COLO668 (cell line): ENCODE results near the gene UBE2K.
"Not testable (repeated sequence)": the region's sequence is repeated elsewhere in the genome, so short reads cannot be mapped to it uniquely, and the experiment has no call there.

Experiments
- DNase-seq: peaks from one replicate; lab custom pipeline; 2025; ENCODE audit not compliant: unreplicated experiment; lab: John Stamatoyannopoulos, UW

Gene UBE2K

DNA sequence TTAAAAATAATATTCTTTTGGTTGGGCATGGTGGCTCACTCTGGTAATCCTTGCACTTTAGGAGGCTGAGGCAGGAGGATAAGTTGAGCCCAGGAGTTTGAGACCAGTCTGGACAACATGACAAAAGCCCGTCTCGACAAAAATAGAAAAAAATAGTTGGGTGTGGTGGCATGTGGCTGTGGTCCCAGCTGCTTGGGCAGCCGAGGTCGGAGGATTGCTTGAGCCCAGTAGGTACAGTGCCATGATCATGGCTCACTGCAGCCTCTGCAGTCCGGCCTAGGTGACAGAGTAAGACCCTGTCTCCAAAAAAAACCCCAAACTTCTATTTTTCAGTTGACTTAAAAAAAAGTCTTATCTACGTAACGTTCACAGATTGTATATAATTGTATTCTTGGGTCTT, 23.9 kb downstream of the UBE2K start:
- DNase-seq: no peak

DNA sequence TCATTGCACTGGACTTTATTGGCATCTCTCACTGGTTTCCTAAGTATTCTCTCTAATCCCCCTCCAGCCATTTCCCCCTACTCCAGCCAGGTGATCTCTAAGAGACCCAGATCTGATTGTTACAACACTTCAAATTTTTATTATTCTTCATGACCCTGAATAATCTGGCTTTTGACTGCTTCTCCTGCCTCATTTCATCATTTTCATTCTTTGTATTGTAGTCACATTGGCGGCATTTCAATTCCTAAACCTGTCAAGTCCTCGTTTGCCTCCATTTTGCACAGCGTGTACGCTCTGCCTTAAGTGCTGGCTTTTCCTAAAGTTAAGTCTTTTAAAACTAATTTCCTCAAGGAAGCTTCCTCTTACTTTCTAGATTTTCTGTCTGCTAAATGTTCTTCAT, 31.6 kb downstream of the UBE2K start:
- no peak for DNase-seq

DNA sequence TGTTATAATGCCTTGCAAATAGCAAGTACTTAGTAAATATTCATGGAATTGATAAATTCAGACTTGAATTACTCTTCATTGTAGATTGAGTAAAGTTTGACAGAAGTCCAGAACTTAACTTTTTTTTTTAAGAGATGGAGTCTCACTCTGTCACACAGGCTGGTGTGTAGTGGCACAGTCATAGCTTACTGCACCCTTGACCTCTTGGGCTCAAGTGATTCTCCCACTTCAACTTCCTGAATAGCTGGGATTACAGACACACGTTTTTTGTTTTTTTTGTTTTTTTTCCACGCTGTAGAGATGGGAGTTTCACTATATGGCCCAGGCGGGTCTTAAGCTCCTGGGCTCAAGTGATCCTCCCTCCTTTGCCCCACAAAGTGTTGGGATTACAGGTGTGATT, 32.1 kb downstream of the UBE2K start:
- no peak for DNase-seq

DNA sequence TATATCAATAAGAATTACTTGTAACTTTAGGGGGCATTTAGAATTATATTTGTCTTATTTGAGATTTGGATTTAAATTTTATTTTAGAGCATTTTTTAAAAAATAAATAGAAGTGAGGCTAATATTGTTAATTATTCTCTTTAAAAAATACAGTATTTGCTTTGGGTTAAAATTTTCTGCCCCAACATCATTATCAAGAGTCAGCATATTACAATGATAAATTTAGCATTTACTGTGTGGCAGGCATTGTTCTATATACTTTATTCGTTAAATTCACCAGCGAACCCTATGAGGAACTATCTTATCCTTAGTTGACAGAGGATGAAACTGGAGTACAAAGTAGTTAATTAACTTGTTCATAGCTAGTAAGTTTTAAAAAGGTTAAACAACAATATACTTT, 34.0 kb downstream of the UBE2K start:
- no peak for DNase-seq

DNA sequence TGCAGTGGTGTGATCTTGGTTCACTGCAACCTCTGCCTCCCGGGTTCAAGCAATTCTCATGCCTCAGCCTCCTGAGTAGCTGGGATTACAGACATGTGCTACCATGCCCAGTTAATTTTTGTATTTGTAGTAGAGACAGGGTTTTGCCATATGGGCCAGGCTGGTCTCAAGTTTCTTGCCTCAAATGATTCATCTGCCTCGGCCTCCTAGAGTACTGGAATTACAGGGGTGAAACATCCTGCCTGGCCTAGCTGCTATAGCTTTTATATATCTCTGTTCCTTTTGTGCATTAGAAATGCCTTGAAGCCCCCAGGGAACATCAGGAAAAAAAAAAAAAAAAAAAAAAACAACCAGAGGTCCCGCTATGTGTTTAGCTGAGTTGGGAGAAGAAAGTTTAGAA, 34.8 kb downstream of the UBE2K start:
- no peak for DNase-seq

DNA sequence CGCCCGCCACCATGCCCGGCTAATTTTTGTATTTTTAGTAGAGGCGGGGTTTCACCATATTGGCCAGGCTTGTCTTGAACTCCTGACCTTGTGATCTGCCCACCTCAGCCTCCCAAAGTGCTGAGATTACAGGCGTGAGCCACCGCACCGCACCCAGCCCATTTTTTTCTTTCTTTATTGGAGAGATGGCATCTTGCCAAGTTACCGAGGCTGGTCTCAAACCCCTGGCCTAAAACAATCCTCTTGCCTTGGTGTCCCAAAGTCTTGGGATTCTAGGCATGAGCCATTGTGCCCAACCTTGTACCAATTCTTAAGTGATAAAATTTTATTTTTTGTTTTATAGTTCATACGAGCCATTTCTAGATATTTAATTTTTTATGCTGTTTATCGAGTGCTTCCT, 41.7 kb downstream of the UBE2K start:
- DNase-seq: not testable (repeated sequence)

DNA sequence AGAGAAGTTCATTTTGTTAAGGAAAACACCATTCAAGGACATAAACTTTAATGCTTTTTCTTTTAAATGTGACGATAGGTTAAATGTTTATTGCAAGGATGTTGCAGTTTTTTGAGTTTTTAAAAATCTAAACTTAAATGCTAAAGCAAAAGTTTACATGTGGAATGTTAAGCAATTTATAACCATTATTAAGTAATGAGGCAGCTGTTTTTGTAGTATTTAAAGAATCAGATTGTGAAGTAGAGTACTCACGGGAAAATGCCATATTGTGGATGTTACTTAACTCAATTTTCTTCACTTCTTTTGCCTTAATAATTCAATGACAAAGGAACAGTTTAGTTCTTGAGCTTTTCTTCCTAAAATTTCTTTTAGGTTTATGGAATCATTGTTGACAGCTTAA, 43.5 kb downstream of the UBE2K start:
- DNase-seq: no peak

DNA sequence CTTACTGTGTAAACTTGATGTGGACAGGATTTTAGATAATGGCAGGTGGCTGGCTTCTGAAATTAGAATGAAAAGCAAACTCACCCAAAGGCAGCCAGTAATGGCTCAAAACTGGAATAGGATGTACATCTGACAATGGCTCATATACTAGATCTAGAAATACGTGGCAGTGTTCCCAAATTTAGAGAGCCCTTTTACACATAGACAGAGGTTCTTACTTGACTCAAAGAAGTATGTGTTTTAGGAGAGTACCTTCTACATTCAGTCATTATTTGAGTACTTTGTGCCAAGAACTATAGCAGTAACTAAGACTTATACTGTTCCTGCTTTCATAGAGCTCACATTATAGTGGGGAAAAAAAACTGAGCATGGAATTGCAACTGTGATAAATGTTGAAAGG, 48.0 kb downstream of the UBE2K start:
- no peak for DNase-seq

DNA sequence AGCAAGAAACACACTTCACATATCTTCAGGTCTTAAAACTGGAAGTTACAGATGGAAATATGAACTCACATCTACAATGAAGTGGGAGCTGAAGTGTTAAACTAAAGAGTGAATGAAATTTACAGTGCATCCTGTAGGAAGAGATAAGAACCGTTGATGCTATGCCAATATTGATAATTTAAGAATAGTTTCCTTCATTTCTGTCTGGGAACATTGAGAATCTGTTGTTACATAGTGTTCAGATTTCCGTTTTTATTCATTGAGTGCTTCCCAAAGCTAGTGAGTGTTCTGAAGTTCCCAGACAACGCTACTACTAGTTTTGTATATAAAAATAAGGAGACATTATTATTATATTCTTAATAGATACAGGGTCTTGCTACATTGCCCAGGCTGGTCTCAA, 52.3 kb downstream of the UBE2K start:
- no peak for DNase-seq

DNA sequence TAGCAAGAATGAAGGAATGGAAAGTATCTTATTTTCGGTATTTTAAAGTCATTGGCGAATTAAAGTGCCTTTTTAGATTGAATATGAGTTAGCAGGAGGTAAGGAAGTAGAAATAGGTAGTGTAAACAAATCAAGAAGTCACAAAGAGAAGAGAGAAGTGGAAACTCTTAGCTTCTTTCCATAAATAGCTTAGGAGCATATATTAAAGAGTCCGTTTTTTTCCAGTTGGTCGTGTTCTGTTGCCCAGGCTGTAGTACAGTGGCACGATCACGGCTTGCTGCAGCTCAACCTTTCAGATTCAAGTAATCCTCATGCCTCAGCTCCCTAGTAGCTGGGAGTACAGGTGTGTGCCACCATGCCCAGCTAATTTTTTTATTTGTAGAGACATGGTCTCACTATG, 56.4 kb downstream of the UBE2K start:
- no peak for DNase-seq

DNA sequence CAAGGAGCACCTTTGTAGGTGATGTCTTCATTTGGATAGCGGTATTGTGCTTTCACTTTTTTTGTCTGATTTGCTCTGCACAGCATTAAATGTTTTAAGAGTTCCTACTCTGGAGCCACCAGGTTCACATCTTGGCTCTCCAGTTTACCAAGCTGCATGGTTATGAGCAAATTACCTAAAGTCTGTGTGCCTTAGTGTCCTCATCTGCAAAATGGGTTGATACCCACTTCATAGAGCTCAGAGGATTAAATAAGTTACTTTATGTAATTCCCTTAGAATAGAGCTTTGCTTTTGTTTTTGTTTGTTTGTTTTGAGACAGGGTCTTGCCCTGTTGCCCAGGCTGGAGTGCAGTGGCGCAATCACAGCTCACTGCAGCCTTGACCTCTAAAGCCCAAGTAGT, 58.2 kb downstream of the UBE2K start:
- DNase-seq: no peak

DNA sequence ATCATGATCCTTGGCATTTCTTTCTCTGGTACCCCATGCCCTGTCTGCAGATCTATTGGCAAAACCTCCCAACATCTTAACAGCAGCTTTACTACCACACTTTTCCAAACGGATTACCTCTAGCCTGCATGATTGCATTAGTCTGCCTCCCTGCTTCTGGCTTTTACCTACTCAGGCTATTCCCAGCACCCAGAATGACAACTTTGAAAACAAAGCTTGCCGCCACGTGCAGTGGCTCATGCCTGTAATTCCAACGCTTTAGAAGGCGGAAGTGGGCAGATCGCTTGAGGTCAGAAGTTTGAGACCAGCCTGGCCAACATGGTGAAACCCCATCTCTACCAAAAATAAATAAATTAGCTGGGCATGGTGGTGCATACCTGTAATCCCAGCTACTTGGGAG, 60.2 kb downstream of the UBE2K start:
- no peak for DNase-seq

DNA sequence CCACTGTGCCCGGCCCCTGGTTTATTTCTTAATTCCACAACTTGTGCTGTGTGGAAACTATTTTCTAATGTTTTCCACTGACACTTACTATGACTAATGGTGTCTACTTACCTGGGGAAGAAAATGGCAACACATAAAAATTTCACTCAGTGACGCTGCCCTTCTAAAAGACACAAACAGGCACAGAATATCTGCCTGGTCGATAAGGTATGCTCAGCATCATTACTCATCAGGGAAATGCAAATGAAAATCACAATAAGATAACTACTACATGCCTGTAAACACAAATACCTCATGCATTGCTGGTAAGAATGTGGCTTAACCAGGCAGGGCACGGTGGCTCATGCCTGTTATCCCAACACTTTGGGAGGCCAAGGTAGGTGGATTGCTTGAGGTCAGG, 61.6 kb downstream of the UBE2K start:
- no peak for DNase-seq

DNA sequence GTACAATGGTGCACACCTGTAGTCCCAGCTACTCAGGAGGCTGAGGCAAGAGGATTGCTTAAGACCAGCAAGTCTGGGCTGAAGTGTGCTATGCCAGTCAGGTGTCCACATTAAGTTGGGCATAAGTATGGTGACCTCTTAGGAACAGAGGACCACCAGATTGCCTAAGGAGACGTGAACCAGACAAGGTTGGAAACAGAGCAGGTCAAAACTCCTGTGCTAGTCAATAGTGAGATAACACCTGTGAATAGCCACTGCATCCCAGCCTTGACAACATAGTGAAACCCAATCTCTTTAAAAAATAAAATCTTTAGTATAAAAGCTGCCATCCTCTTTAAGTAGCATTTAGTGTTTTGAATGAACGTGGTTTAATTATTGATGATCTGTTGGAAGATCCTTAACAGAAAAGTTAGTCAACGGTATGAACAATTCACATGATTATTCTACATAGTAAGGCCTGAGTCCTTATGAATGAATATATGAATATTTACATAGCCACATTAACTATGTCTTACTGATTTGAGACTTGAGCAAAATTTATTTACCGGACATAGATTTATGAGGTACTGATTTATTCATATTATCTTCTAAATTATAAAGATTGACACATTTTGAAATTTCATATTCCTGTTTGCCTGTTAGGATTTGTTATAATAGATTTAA, 63.2 kb downstream of the UBE2K start:
- no peak for DNase-seq

DNA sequence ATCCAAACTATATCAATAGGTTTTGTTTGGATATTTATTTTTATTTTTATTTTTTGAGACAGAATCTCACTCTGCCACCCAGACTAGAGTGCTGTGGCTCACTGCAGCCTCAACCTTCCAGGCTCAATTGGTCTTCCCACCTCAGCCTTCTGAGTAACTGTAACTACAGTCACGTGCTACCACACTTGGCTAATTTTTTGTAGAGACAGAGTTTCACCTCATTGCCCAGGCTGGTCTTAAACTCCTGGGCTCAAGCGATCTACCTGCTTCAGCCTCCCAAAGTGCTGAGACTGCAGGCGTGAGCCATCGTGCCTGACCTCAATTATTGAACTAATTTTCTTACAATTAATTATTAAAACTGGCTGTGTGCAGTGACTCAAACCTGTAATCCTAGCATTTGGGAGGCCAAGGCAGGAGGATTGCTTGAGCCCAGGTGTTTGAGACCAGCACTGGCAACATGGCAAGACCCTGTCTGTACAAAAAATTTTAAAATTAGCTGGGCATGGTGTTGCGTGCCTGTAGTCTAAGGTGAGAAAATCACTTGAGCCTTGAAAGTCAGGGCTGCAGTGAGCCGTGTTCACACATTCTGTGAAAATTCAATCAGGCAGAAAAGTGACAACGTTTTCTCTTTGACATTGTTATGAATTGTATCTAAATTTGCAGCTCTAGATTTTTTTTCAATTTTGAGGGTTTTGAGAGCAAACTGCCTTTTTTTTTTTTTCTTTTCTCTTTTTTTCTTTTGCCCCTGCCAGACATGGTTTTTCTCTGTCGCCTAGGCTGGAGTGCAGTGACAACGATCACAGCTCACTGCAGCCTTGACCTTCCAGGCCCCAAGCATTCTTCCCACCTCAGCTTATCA, 66.0 kb downstream of the UBE2K start:
- no peak for DNase-seq

DNA sequence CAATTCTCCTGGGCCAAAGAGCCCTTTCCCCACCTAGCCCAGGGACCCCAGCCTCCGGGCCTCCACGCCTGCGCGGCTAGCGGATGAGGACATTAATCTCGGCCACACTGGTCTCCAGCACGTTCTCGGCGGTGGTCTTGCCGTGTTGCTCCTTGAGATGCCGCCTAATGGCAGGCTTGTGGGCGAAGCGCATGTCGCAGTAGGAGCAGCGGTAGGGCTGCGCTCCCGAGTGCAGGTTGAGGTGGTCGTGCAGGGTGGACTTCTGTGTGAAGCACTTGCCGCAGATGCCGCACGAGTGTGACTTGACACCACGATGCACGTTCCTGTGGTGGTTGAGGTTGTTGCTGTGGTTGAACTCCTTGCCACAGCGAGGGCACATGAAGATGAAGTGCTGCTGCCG, 72.1 kb downstream of the UBE2K start:
- no peak for DNase-seq

DNA sequence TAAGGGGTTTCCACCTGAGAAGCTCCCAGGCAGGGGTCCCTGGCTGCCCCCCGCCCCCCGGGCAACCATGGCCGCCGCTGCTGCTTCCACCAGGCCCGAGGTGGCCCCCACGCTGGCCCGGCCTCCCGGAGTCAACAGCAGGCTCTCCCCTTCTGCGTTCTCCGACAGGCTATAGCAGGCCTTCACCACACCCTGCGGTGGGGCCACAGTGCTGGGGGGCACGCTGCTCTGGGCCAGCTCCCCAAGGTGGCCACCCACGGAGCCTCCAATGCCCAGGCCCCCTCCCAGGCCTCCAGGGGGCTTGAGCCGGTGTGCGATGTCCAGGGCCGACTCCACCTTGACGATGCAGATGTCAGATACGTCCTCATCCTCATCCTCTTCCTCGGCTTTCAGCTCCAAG, 72.5 kb downstream of the UBE2K start:
- no peak for DNase-seq

DNA sequence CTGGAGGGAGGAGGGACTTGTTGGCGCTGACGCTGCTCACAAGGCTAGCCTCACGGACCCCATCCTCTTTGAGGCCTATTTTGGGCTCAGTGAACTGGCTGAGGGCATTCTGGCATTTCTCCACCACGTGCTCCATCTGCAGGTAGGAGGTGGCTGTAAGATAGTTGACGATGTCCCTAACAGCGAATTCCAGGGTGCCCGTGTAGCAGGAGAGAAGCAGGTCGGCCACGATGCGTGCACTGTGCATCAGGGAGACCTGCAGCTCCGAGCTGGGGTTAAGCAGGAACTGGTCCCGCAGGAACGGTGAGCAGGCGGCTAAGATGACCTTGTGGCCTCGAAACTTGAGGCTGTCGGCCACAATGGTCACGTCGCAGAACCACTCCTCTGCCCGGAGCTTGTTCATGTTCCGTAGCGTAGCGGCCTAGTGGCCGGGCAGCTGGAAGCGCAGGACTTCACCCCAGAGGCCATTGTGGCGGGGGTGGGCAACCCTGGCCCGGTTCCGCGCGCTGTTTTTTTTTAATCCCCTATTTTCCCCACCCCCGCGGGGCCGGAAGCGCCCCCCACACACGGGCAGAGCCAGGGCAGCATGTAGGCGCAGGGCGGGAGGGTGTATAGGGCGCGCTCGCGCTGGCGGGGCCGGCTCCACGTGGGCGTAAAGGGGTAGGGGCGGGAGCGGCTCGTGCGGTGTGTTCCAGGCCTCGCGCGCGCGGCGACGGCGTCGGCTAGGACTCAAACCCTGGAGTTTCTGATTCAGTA, 73.2 kb downstream of the UBE2K start:
- DNase-seq: no peak

DNA sequence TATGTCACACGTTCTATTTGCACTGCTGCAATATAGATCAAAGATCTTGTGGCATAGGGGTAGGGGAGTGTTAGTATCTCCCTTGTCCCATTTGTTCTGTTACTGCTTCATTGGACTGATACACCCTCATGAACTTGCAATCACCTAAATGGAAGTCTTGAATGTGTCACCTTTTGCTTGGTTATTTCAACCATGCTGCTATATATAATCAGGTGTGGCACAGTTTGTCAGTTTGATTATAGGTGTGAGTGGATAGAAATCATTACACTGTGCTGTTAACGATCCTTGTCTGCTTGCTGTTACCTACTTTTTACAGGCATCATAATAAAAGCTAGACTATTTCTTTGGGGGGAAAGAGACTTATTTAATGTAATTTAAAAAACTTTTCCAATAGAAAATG, 84.1 kb downstream of the UBE2K start:
- not testable (repeated sequence) for DNase-seq

DNA sequence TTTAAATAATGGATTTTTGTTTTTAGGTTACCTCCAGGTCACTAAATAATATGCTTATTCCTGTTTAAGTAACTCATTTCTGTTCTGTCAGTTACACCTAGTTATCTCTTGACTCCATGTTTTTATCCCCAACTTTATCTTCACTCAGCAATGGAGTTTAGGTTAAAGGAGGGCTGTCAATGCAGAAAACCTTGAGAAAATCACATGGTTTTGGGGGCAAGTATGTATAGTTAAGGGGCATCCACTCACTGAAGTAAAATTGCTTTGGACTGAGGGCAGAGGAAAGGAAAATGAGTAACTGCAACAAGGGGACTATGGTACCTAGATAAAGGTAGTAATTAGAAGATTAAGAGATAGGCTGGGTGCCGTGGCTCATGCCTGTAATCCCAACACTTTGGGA, 87.1 kb downstream of the UBE2K start:
- DNase-seq: no peak

DNA sequence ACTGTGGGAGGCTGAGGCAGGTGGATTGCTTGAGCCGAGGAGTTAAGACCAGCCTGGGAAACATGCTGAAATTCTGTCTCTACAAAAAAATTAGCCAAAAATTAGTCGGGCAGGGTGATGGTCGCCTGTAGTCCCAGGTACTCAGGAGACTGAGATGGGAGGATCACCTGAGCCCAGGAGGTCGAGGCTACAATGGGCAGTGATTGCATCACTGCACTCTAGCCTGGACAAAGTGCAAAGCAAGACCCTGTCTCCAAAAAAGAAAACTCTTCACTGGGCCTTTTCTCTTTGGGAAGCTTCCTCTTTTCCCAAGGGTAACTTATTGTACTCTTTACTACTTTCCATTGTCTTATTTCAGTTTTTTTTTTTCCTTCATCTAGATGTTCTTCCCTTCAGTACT, 88.9 kb downstream of the UBE2K start:
- no peak for DNase-seq

DNA sequence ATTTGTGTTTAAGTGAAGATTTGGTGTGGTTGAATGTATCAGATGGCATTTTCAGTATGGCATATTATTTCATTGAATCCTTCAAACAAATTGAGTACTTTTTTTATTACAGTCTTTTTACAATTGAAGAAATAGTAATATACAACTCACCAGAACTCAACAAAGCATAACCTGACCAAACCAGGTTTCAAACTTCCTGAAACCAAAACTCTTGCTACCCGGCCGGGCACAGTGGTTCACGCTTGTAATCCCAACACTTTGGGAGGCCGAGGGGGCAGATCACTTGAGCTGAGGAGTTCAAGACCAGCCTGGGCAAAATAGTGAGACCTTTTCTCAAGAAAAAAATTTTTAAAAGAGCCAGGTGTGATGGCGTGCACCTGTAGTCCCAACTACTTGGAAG, 94.2 kb downstream of the UBE2K start:
- no peak for DNase-seq
